ENCODE results near the gene TBCB.

TBCB gene

DNA sequence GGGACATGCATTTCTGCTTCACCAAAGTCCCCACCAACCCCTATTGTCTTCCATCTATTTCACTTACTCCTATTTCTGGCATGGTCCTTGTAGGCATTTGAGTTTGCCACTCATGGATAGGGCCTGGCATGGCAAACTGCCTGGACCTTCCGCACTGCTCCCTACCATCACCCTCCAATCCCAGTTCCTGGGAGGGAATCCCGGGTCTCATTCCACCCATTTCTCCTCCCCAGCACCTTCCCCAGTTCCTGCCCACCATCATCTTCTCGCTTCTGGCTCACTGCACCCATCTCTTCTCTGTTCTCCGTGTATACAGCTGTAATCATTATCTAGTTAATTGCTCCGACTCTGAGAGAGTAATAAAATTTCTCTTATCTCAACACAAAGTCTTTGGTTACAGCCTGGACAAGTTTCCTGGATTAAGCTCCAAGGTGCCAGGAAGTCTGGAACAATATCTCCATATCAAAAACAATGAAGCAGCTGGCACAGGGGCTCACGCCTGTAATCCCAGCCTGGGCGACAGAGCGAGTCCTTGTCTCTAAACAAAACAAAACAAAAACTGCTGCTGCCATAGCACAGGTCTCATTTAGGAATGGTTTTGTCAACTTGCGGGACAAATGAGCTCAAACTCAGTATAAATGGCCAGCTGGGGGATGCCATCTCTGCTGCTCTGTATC, 54.0 kb downstream of the TBCB start (continued):
- TF ChIP-seq ZNF544 (tag by site-specific recombination; IDR thresholded peaks at IDR 0.05): no peak
- no peak for TF ChIP-seq ZNF248 (tag by site-specific recombination; IDR thresholded peaks at IDR 0.05)
- TF ChIP-seq IKZF3 (tag by site-specific recombination; IDR thresholded peaks at IDR 0.05): peak; percentile 96
- no peak for TF ChIP-seq PRDM1 (tag by site-specific recombination; IDR thresholded peaks at IDR 0.05)
- TF ChIP-seq, protein P1, sequence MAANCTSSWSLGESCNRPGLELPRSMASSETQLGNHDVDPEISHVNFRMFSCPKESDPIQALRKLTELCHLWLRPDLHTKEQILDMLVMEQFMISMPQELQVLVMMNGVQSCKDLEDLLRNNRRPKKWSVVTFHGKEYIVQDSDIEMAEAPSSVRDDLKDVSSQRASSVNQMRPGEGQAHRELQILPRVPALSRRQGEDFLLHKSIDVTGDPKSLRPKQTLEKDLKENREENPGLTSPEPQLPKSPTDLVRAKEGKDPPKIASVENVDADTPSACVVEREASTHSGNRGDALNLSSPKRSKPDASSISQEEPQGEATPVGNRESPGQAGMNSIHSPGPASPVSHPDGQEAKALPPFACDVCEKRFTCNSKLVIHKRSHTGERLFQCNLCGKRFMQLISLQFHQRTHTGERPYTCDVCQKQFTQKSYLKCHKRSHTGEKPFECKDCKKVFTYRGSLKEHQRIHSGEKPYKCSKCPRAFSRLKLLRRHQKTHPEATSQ (tag by site-specific recombination; IDR thresholded peaks at IDR 0.05): peak; percentile 70
- peak; percentile 58; the same call in 1 of the 2 replicates for TF ChIP-seq SCRT1 (tag by site-specific recombination; IDR thresholded peaks at IDR 0.05; ENCODE audit: borderline replicate concordance)
- peak; percentile 75 for TF ChIP-seq ZFP69B (tag by site-specific recombination; IDR thresholded peaks at IDR 0.05)
- no peak for TF ChIP-seq ZNF404 (tag by site-specific recombination; IDR thresholded peaks at IDR 0.05)
- TF ChIP-seq ZIC2 (tag by site-specific recombination; IDR thresholded peaks at IDR 0.05): no peak
- TF ChIP-seq ZNF707 (tag by site-specific recombination; IDR thresholded peaks at IDR 0.05): no peak
- no peak for TF ChIP-seq ZNF660 (tag by site-specific recombination; IDR thresholded peaks at IDR 0.05)
- TF ChIP-seq, protein P2, sequence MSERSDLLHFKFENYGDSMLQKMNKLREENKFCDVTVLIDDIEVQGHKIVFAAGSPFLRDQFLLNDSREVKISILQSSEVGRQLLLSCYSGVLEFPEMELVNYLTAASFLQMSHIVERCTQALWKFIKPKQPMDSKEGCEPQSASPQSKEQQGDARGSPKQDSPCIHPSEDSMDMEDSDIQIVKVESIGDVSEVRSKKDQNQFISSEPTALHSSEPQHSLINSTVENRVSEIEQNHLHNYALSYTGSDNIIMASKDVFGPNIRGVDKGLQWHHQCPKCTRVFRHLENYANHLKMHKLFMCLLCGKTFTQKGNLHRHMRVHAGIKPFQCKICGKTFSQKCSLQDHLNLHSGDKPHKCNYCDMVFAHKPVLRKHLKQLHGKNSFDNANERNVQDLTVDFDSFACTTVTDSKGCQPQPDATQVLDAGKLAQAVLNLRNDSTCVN (tag by site-specific recombination; optimal IDR thresholded peaks at IDR 0.05): no peak
- TF ChIP-seq ZNF76 (tag by site-specific recombination; IDR thresholded peaks at IDR 0.05; ENCODE audit: borderline replicate concordance, low read depth): 0 out of 2 replicates have a peak, but pooled peaks have one; percentile 25
- no peak for TF ChIP-seq ZNF37A (tag by site-specific recombination; IDR thresholded peaks at IDR 0.05)
- TF ChIP-seq KLF7 (tag by site-specific recombination; IDR thresholded peaks at IDR 0.05; ENCODE audit: borderline replicate concordance): peak; percentile 56; the same call in 1 of the 2 replicates
- TF ChIP-seq REST (tag by site-specific recombination; IDR thresholded peaks at IDR 0.05): peak; percentile 44; the same call in 1 of the 2 replicates
- TF ChIP-seq, protein P3, sequence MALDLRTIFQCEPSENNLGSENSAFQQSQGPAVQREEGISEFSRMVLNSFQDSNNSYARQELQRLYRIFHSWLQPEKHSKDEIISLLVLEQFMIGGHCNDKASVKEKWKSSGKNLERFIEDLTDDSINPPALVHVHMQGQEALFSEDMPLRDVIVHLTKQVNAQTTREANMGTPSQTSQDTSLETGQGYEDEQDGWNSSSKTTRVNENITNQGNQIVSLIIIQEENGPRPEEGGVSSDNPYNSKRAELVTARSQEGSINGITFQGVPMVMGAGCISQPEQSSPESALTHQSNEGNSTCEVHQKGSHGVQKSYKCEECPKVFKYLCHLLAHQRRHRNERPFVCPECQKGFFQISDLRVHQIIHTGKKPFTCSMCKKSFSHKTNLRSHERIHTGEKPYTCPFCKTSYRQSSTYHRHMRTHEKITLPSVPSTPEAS (tag by site-specific recombination; IDR thresholded peaks at IDR 0.05): no peak
- TF ChIP-seq, protein P4, sequence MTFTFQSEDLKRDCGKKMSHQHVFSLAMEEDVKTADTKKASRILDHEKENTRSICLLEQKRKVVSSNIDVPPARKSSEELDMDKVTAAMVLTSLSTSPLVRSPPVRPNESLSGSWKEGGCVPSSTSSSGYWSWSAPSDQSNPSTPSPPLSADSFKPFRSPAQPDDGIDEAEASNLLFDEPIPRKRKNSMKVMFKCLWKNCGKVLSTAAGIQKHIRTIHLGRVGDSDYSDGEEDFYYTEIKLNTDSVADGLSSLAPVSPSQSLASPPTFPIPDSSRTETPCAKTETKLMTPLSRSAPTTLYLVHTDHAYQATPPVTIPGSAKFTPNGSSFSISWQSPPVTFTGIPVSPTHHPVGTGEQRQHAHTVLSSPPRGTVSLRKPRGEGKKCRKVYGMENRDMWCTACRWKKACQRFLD (tag by site-specific recombination; IDR thresholded peaks at IDR 0.05): no peak
- TF ChIP-seq ZNF558 (tag by site-specific recombination; IDR thresholded peaks at IDR 0.05): no peak
- no peak for TF ChIP-seq ZNF157 (tag by site-specific recombination; IDR thresholded peaks at IDR 0.05)
- TF ChIP-seq, protein P5, sequence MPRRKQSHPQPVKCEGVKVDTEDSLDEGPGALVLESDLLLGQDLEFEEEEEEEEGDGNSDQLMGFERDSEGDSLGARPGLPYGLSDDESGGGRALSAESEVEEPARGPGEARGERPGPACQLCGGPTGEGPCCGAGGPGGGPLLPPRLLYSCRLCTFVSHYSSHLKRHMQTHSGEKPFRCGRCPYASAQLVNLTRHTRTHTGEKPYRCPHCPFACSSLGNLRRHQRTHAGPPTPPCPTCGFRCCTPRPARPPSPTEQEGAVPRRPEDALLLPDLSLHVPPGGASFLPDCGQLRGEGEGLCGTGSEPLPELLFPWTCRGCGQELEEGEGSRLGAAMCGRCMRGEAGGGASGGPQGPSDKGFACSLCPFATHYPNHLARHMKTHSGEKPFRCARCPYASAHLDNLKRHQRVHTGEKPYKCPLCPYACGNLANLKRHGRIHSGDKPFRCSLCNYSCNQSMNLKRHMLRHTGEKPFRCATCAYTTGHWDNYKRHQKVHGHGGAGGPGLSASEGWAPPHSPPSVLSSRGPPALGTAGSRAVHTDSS (tag by site-specific recombination; IDR thresholded peaks at IDR 0.05): no peak; the same call in 1 of the 2 replicates
- no peak for TF ChIP-seq ZBTB7A (tag by site-specific recombination; IDR thresholded peaks at IDR 0.05; ENCODE audit: low read depth)

All from HEK293 (cell line).